GM04504 (cell line): ENCODE data around the gene GTPBP6.
A peak's percentile ranks its signal among the peaks of the same experiment; 100 is the strongest.
"Not testable (repeated sequence)": the region's sequence is repeated elsewhere in the genome, so short reads cannot be mapped to it uniquely, and the experiment has no call there.

Experiments
- DNase-seq: peaks from one replicate; pipeline ENCODE4 v3.0.0-alpha.2; 2012; ENCODE audit warnings: low read depth

GTPBP6 gene

GRCh38 chrX:334971-335757 lies 16.6 kb upstream of the GTPBP6 start:
- no peak for DNase-seq

- no peak for DNase-seq
These were observed 15.8 kb upstream of the GTPBP6 start for GRCh38 chrX:334331-334891.

DNA sequence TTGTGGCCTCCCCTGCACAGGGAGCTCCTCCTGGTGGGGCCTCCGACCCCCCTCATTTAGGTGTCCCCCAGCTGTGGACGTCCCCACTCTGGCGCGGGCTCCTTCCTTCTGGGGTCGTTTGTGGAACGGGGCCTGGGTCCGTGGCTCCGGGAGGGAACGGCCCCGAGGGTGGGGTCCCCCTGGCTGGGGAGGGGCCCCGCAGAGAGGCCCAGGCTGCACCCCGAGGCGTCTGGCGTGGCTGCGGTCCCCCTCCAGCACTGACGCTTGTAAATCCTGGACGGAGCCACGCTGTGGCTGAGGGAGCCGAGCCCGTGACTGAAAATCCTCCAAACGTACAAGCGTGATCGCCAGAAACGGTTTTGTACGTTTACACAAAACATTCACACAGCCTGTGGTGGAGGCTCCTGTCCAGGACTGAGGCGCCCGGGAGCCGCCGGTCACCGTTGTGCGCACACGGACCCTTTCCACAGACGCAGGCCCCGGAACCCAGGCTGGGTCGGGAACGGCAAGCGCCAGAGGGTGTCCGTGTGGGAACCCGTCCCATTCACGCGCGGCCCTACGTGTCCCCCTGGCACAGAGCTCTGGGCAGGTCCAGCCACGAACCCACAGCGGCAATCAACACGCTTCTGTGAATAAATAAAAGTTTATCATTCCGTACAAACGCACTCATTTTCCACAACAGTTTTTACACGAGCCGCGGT lies 15.2 kb upstream of the GTPBP6 start:
- no peak for DNase-seq

DNA sequence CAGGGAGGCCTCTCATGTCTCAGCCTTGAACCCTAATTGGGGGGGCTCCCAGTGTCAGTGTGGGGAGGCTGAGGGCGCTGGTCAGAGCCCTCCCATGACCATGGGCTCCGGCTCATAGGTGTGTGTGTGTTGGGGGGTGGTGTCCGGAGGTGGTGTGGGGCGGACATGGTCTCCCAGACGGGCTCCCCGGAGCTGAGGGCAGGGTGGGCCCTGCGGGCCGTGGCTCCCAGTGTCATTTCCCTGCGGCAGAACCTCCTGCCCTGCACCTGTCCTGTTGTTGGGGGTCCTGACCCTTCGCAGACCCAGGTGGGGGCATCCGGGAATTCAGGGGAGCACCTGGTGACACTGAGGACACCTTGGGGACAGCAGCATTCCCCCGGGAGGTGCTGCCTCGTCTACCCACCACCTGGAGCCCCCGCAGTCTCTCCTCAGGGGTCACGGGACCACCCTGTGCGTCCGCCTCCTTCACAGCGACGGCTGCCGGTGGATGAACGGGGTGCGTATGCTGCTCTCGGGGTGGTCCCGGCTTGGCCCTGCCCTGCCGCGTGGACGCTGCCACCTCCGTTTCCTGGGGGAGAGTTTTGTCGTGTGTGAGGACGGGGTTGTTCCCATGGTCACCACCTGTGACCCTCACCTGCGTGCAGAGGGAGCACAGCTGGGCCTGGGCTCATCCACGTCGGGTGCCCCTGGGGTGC lies 14.5 kb upstream of the GTPBP6 start:
- no peak for DNase-seq

GRCh38 chrX:332496-332860 lies 13.9 kb upstream of the GTPBP6 start:
- no peak for DNase-seq

- DNase-seq: no peak
These were observed 13.4 kb upstream of the GTPBP6 start for GRCh38 chrX:331825-332495.

DNA sequence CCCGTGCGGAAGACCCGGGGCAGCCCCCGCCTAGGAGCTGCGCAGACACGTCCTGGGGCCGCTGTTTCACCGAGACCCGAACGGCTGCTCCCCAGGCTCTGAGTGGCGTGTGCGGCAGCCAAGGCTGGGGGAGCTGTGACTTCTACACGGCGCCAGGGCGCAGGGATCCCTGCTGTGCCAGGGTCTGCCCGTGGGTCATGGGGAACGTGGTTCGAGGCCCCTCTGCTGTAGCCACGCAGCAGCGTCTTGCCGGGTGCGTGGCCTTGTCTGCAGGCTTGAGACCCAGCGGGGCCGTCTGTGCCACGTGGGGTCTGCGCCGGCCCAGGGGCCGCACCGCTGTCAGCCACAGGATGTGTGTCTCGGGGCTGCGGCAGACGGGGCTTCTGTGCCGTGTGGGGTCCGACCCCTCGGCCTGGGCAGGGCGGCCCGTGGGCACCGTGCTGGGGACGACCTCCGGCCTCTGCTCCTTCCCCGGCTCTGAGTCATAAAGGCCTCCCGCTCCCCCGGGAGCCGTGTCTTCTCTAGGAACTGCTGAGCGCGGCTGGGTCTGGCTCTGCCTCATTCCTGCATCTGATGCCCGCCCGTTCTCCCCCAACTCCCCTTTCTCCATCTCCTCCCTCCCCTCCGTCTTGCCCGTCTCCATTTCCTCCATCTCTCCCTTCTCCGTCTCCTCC lies 12.7 kb upstream of the GTPBP6 start:
- DNase-seq: no peak

GRCh38 chrX:330726-331150 lies 12.1 kb upstream of the GTPBP6 start:
- DNase-seq: no peak

GRCh38 chrX:330141-330725 lies 11.6 kb upstream of the GTPBP6 start:
- not testable (repeated sequence) for DNase-seq

DNA sequence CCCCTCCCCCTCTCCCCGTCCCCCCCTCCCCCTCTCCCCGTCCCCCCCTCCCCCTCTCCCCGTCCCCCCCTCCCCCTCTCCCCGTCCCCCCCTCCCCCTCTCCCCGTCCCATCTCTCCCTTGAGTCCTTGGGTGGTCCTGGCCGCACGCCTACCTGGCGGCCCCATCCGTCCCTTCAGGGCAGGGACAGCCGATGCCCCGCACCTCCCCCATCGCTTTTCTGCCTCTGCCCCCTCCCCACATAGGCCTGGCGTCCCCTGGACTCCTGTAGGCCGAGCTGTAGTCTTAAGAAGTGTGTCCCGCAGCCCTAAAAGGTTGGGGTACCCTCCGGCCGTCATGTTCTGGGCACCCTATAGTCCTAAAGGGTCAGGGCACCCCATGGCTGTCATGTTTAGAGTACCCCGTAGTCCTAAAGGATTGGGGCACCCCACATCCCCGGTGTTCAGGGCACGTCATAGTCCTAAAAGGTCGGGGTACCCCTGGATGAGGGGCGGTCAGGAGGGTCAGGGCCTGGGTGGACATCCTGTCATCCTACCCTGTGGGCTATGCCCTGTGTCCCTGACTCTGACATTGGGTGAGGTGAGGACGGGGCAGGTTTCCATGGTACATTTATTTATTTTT lies 10.8 kb upstream of the GTPBP6 start:
- DNase-seq: no peak

DNA sequence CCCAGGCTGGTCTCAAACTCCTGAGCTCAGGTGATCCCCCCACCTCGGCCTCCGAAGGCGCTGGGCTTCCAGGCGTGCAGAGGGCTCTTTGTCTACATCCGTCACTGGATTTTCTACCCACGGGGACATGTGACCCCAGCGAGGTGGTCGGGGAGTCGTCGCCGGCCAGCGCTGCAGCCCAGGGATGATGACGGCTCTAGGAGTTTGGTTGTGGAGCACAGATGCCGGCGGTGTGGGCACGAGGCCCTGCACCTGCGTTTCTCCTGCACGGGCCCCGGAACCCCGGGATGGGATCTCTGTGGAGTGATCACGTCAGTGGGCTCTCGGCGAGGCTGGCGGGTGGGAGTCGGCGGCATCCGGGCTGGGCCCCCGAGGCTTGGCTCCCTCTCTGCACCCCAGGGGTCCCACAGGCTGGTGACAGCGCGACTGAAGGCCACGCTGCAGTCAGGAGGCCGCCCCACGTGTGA lies 9.1 kb upstream of the GTPBP6 start:
- DNase-seq: no peak

DNA sequence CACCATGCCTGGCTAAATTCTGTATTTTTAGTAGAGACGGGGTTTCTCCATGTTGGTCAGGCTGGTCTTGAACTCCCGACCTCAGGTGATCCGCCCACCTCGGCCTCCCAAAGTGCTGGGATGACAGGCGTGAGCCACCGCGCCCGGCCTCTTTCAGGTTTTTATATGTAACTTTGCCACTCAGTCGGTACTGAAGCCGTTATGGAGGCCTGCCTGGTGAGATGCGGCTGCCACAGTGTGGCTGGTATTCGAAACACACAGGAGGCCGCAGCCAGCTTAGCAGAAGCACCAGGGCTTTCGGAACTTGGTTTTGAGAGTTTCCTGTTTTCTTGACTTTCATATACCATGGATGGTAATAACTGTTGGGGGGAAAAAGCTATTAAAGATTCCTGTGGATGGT lies 6.1 kb upstream of the GTPBP6 start:
- DNase-seq: not testable (repeated sequence)

DNA sequence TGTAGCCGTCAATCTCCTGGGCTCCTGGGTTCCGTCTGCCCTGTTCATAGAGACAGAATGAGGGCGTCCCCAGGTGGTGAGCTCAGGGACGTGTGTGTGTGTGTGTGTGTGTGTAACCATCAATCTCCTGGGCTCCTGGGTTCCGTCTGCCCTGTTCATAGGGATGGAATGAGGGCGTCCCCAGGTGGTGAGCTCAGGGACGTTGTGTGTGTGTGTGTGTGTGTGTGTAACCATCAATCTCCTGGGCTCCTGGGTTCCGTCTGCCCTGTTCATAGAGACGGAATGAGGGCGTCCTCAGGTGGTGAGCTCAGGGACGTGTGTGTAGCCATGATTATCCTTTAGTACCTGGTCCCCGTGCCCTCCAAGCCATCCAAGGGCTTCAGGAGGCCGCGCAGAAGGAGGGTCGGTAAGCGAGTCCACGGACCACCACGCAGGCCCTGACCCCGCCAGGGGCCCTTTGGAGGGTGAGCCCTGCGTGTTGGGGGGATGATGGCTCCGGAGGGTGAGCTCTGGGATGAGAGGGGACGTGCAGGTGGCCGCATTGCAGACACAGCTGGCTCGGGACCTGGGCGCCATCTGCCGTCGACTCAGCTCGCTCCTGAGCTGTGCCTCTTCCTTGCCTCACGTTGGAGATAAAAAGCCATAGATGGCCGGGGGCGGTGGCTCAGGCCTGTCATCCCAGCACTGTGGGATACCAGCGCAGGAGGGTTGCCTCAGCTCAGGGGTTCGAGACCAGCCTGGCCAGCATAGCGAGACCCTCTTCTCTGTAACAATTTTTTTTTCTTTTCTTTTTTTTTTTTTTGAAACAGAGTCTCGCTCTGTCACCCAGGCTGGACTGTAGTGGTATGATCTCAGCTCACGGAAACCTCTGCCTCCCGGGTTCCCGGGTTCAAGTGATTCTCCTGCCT lies 5.4 kb upstream of the GTPBP6 start:
- DNase-seq: no peak

DNA sequence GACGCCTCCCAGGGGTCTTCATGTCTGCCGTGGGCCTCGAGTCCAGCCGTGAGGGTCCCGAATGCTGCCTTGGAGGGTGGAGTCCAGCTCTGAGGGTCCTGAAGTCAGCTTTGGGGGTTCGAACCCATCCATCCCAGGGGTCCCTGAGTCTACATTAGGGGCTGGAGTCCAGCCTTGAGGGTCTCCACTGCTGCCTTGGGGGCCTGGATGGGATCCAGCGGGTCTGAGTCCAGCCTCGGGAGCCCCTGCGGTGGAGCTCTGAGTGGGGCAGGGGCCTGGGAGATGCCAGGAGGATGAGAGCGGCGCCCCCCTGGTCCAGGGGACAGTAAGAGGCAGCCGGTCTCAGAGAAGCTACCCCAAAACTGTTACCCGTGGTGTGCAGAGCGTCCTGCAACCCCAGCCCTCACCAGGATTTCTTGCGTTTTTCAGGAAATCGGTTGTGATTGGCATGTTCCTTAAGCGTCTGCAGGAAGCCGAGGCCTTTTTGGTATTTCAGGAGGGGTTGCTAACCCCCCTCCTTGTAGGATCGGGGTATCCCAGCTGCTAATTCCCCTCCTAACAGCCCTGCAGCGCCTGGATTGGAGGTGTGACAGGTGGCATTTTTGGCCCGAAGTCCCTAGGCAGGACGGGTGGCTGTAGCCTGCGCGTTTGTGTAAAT lies 1.7 kb upstream of the GTPBP6 start:
- DNase-seq: no peak

DNA sequence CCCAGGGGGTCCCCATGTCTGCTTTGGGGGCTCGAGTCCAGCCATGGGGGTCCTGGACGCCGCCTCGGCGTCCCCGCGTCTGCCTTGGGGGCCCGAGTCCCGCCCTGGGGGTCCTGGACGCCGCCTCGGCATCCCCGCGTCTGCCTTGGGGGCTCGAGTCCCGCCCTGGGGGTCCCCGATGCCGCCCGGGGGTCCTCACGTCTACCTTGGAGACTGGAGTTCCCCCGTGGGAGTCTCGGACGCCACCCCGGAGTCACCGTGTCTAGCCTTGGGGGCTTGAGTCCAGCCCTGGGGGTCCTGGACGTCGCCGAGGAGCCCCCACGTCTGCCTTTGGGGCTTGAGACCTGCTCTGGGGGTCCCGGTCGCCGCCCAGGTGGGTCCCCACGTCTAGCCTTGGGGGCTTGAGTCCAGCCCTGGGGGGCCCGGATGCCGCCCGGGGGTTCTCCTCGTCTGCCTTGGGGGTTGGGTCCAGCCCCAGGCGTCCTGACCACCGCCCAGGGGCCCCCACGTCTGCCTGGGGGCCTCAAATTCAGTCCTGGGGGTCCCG lies 1.1 kb upstream of the GTPBP6 start:
- DNase-seq: no peak

GRCh38 chrX:318068-318738 lies 393 bp downstream of the GTPBP6 start:
- peak; percentile 97 for DNase-seq

DNA sequence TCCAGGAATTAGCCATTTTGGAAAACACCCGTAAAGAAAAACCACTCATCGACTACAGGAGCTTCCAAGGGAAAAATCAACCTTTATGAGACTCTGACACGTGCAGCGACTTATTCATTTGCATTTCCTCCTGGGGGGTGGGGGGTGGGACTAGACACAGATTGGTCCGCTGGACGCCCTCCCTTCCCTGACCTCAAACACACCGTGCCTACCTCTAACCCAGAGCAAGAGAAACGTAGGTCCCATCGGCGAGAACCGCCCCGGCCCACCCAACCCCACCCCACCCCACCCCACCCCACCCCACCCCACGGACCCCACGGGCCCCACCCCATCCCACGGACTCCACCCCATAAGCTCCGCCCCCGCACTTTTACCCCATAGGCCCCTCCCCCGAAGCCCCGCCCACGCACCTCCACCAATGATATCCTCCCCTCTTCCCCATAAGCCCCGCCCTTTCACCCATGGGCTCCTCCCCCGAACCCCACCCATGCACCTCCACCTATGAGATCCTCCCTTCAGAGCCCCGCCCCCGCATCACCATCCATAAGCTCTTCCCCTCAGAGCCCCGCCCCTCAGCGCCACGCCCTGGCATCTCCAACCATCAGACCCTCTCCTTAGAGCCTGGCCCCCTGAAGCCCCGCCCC lies 1.1 kb downstream of the GTPBP6 start:
- no peak for DNase-seq
